HepG2 (cell line): ENCODE results near the gene ZNF582. TPM values are rescaled to one million over a fixed set of nuclear protein-coding genes. Genes with fewer than 3 reads are reported as not detected.
A peak's percentile ranks its signal among the peaks of the same experiment; 100 is the strongest.

Source experiments
- CEBPG ChIP-seq: IDR thresholded peaks from 2 replicates; pipeline ENCODE4 v1.6.1; 2016
- CREB3 ChIP-seq: sonication (generic); formaldehyde crosslinking; IDR thresholded peaks from 2 replicates; pipeline ENCODE4 v1.5.0; 2020; ENCODE audit warnings: missing genetic modification reagents
- DPF2 ChIP-seq: sonication (generic); formaldehyde crosslinking; IDR thresholded peaks from 2 replicates; pipeline ENCODE4 v1.4.0; 2020; ENCODE audit warnings: mild to moderate bottlenecking, low read depth, missing genetic modification reagents, borderline replicate concordance
- DZIP1 ChIP-seq: sonication (generic); formaldehyde crosslinking; IDR thresholded peaks from 2 replicates; pipeline ENCODE4 v1.5.0; 2020; ENCODE audit warnings: mild to moderate bottlenecking, missing genetic modification reagents
- FOXC1 ChIP-seq: sonication (generic); formaldehyde crosslinking; IDR thresholded peaks from 2 replicates; pipeline ENCODE4 v1.8.0; 2022; ENCODE audit warnings: mild to moderate bottlenecking, missing genetic modification reagents, borderline replicate concordance
- GABPB1 ChIP-seq: IDR thresholded peaks from 2 replicates; pipeline ENCODE4 v1.6.1; 2016; ENCODE audit warnings: mild to moderate bottlenecking, missing genetic modification reagents, moderate library complexity, missing compliant biosample characterization
- GLMP ChIP-seq: sonication (generic); formaldehyde crosslinking; IDR thresholded peaks from 2 replicates; pipeline ENCODE4 v1.9.0; 2021; ENCODE audit warnings: missing genetic modification reagents, mild to moderate bottlenecking, borderline replicate concordance
- HCFC1 ChIP-seq: fragments of 150-350 bp; IDR thresholded peaks from 2 replicates; pipeline ENCODE4 v1.6.1; 2014; ENCODE audit warnings: low read depth, low read length
- HDAC1 ChIP-seq: sonication (generic); formaldehyde crosslinking; IDR thresholded peaks from 2 replicates; pipeline ENCODE4 v1.5.1; 2020; ENCODE audit warnings: mild to moderate bottlenecking, missing genetic modification reagents
- HES4 ChIP-seq: sonication (generic); formaldehyde crosslinking; IDR thresholded peaks from 2 replicates; pipeline ENCODE4 v1.9.0; 2021; ENCODE audit warnings: mild to moderate bottlenecking, missing genetic modification reagents, borderline replicate concordance
- MED13 ChIP-seq: sonication (generic); formaldehyde crosslinking; IDR thresholded peaks from 2 replicates; pipeline ENCODE4 v1.5.0; 2020; ENCODE audit warnings: missing genetic modification reagents
- POLR2G ChIP-seq: fragments of 200-400 bp; formaldehyde crosslinking; IDR thresholded peaks from 2 replicates; pipeline ENCODE4 v1.6.1; 2018; ENCODE audit warnings: mild to moderate bottlenecking, low read depth, low read length, moderate library complexity
- WIZ ChIP-seq: sonication (generic); formaldehyde crosslinking; IDR thresholded peaks from 2 replicates; pipeline ENCODE4 v1.5.1; 2020; ENCODE audit warnings: mild to moderate bottlenecking, missing genetic modification reagents
- ZFP37 ChIP-seq: sonication (generic); formaldehyde crosslinking; IDR thresholded peaks from 2 replicates; pipeline ENCODE4 v1.4.0; 2020; ENCODE audit warnings: missing genetic modification reagents, borderline replicate concordance
- ZNF468 ChIP-seq: sonication (generic); formaldehyde crosslinking; IDR thresholded peaks from 2 replicates; pipeline ENCODE4 v1.8.0; 2022; ENCODE audit warnings: mild to moderate bottlenecking, moderate library complexity, missing genetic modification reagents
- ZNF550 ChIP-seq: sonication (generic); formaldehyde crosslinking; IDR thresholded peaks from 2 replicates; pipeline ENCODE4 v1.4.0; 2020; ENCODE audit warnings: mild to moderate bottlenecking, missing genetic modification reagents, borderline replicate concordance
- ZNF574 ChIP-seq: sonication (generic); formaldehyde crosslinking; IDR thresholded peaks from 2 replicates; pipeline ENCODE4 v1.4.0; 2020; ENCODE audit warnings: missing genetic modification reagents
- ZNF580 ChIP-seq: IDR thresholded peaks from 2 replicates; pipeline ENCODE4 v1.6.1; 2016; ENCODE audit warnings: low read depth, borderline replicate concordance
- ZNF629 ChIP-seq: sonication (generic); formaldehyde crosslinking; conservative IDR thresholded peaks from 2 replicates; pipeline ENCODE4 v1.5.0; 2020; ENCODE audit warnings: missing genetic modification reagents
- ZNF781 ChIP-seq: sonication (generic); formaldehyde crosslinking; IDR thresholded peaks from 2 replicates; pipeline ENCODE4 v1.5.1; 2020; ENCODE audit warnings: borderline replicate concordance, mild to moderate bottlenecking, missing genetic modification reagents; ENCODE audit errors: not compliant biosample characterization
- ZSCAN30 ChIP-seq: sonication (generic); formaldehyde crosslinking; IDR thresholded peaks from 2 replicates; pipeline ENCODE4 v1.5.0; 2020; ENCODE audit warnings: mild to moderate bottlenecking, missing genetic modification reagents
- polyA plus RNA-seq, 8 experiments: library from polyadenylated mRNA; depleted of rRNA in 3 of 8; stranded (reverse) in 7 of 8; unstranded in 1 of 8; fragments of >200 nt; fragmentation: Illumina TruSeq in 4 of 8; extraction: Trizol in 4 of 8; gene quantifications; 2 replicates each; pipeline versions ENCODE4 v1.2.1 to v1.2.3, GENCODE V29; 2011 to 2016; ENCODE audit warnings: low read depth in 4 of 8, missing spikeins in 1 of 8, mixed read lengths in 1 of 8; ENCODE audit not compliant: insufficient read depth in 1 of 8
- total RNA-seq, 5 experiments: library from RNA; depleted of rRNA; stranded (reverse); fragments of >200 nt; fragmentation: Illumina TruSeq; extraction: Trizol; gene quantifications; 2 replicates each; pipeline ENCODE4 v1.2.3, GENCODE V29; 2016; ENCODE audit warnings: low read depth in 1 of 5

The ZNF582 gene
- total and polyA plus RNA-seq, 2 of the 13 experiments (the other 11 are each of a cell fraction or from before 2014, with no cell fraction given) = 0.83 to 1.6 TPM

GRCh38 chr19:56403764-56404704 lies 10.7 kb upstream of the ZNF582 start, which contains the start of gene ZNF583 (continued):
- TF ChIP-seq ZNF574 (peak; percentile 87), DPF2 (no peak), FOXC1 (no peak), CREB3 (CRISPR knock-in tag) (no peak), GLMP (CRISPR knock-in tag) (no peak), GABPB1 (CRISPR knock-in tag) (peak; percentile 85), CEBPG (no peak), HDAC1 (CRISPR knock-in tag) (peak; percentile 58; the same call in 1 of the 2 replicates), ZNF468 (CRISPR knock-in tag) (0 out of 2 replicates have a peak, but pooled peaks have one; percentile 67), DZIP1 (CRISPR knock-in tag) (no peak), MED13 (CRISPR knock-in tag) (no peak), ZFP37 (CRISPR knock-in tag) (0 out of 2 replicates have a peak, but pooled peaks have one; percentile 49), ZSCAN30 (CRISPR knock-in tag) (no peak), HES4 (peak; percentile 51; the same call in 1 of the 2 replicates), ZNF550 (CRISPR knock-in tag) (no peak), ZNF580 (CRISPR knock-in tag) (no peak), ZNF629 (CRISPR knock-in tag) (no peak), WIZ (CRISPR knock-in tag) (no peak), ZNF781 (CRISPR knock-in tag) (no peak), HCFC1 (peak; percentile 81), POLR2G (peak; percentile 57; the same call in 1 of the 2 replicates)
